IMR-90 (cell line): ENCODE data around the gene ALOX15. TPM values are rescaled to one million over a fixed set of nuclear protein-coding genes. Genes with fewer than 3 reads are reported as not detected.
"Not testable (repeated sequence)": the region's sequence is repeated elsewhere in the genome, so short reads cannot be mapped to it uniquely, and the experiment has no call there.

Experiments
- ATAC-seq: fragments of 200-7000 bp; cut with Tn5 transposase; 2 replicates; pipeline ENCODE4 v1.9.1; 2020; ENCODE audit warnings: low read depth, mild to moderate bottlenecking, moderate library complexity
- BruUV-seq: library from RNA; stranded (reverse); fragments of 400-500 nt; replicated peaks from 2 replicates; lab custom pipeline; 2021; lab: Mats Ljungman, UMichigan
- CTCF ChIA-PET: fragments of 300-600 bp; formaldehyde crosslinking; extraction: SDS; loops from one replicate; lab custom pipeline; 2021; ENCODE audit warnings: antibody characterized with exemption; lab: Yijun Ruan, JAX
- POLR2A ChIA-PET: fragments of 300-600 bp; sonication (Branson Sonifier 250); formaldehyde crosslinking; loops from one replicate; lab custom pipeline; 2022; ENCODE audit warnings: antibody characterized with exemption; ENCODE audit not compliant: unreplicated experiment; lab: Charles Lee
- DNase-seq: peaks from one replicate; pipeline ENCODE4 v3.0.0; 2013
- H2AFZ ChIP-seq: replicated peaks from 2 replicates; pipeline ENCODE3; 2013; ENCODE audit warnings: low read length, mild to moderate bottlenecking; ENCODE audit not compliant: poor library complexity
- H2AK5ac ChIP-seq: 2 replicates; pipeline ENCODE4 v1.6.1; 2013; ENCODE audit warnings: low read depth, low read length, inconsistent platforms
- H2AK9ac ChIP-seq: replicated peaks from 2 replicates; pipeline ENCODE3; 2013; ENCODE audit warnings: mild to moderate bottlenecking, low read depth, low read length, moderate library complexity; ENCODE audit not compliant: poor library complexity
- H2BK120ac ChIP-seq: 2 replicates; pipeline ENCODE4 v1.6.1; 2013; ENCODE audit warnings: low read depth, low read length, inconsistent platforms
- H2BK15ac ChIP-seq: 3 replicates; pipeline ENCODE4 v1.6.1; 2013; ENCODE audit warnings: low read depth, low read length, inconsistent platforms
- H2BK20ac ChIP-seq: 2 replicates; pipeline ENCODE4 v1.6.1; 2013; ENCODE audit warnings: low read depth, mild to moderate bottlenecking, inconsistent platforms, low read length, moderate library complexity
- H2BK5ac ChIP-seq: 2 replicates; pipeline ENCODE4 v1.6.1; 2013; ENCODE audit warnings: mild to moderate bottlenecking, low read depth, low read length, inconsistent platforms; ENCODE audit not compliant: poor library complexity, severe bottlenecking
- H3K14ac ChIP-seq: replicated peaks from 2 replicates; pipeline ENCODE4 v1.6.1; 2013; ENCODE audit warnings: low read depth, low read length, inconsistent platforms
- H3K18ac ChIP-seq: 2 replicates; pipeline ENCODE4 v1.6.1; 2013; ENCODE audit warnings: low read depth, low read length, control low read depth
- H3K23ac ChIP-seq: 2 replicates; pipeline ENCODE4 v1.6.1; 2013; ENCODE audit warnings: low read depth, low read length, inconsistent platforms
- H3K27ac ChIP-seq: 2 replicates; pipeline ENCODE4 v1.5.1; 2013; ENCODE audit warnings: mild to moderate bottlenecking, control low read depth, low read length; ENCODE audit not compliant: insufficient read depth
- H3K27me3 ChIP-seq: 2 replicates; pipeline ENCODE4 v1.6.1; 2013; ENCODE audit warnings: low read length; ENCODE audit not compliant: control insufficient read depth, insufficient read depth
- H3K36me3 ChIP-seq: 2 replicates; pipeline ENCODE4 v1.6.1; 2013; ENCODE audit warnings: low read length, mixed read lengths; ENCODE audit not compliant: control insufficient read depth, insufficient read depth
- H3K4ac ChIP-seq: 2 replicates; pipeline ENCODE4 v1.6.1; 2013; ENCODE audit warnings: low read depth, low read length, inconsistent platforms
- H3K4me1 ChIP-seq: 2 replicates; pipeline ENCODE4 v1.6.1; 2013; ENCODE audit warnings: low read length, mixed read lengths; ENCODE audit not compliant: control insufficient read depth, insufficient read depth
- H3K4me2 ChIP-seq: 2 replicates; pipeline ENCODE4 v1.6.1; 2013; ENCODE audit warnings: low read depth, mild to moderate bottlenecking, control low read depth, low read length, moderate library complexity
- H3K4me3 ChIP-seq: 2 replicates; pipeline ENCODE4 v1.5.1; 2013; ENCODE audit warnings: low read depth, mild to moderate bottlenecking, control low read depth, low read length, moderate library complexity; ENCODE audit not compliant: insufficient read depth
- H3K56ac ChIP-seq: 2 replicates; pipeline ENCODE4 v1.6.1; 2013; ENCODE audit warnings: low read length, inconsistent platforms; ENCODE audit not compliant: insufficient read depth; ENCODE audit errors: extremely low read depth
- H3K79me1 ChIP-seq, 2 experiments: 2 replicates each; pipeline ENCODE4 v1.6.1; 2013; ENCODE audit warnings: low read length in 2 of 2, inconsistent platforms in 1 of 2, low read depth in 1 of 2
- H3K9ac ChIP-seq: 2 replicates; pipeline ENCODE4 v1.6.1; 2013; ENCODE audit warnings: low read depth, low read length, control low read depth
- H3K9me1 ChIP-seq: 2 replicates; pipeline ENCODE4 v1.6.1; 2013; ENCODE audit warnings: low read length, inconsistent platforms; ENCODE audit not compliant: insufficient read depth
- H3K9me3 ChIP-seq: 2 replicates; pipeline ENCODE4 v1.6.1; 2013; ENCODE audit warnings: low read length; ENCODE audit not compliant: control insufficient read depth, insufficient read depth
- H4K20me1 ChIP-seq: 2 replicates; pipeline ENCODE4 v1.6.1; 2013; ENCODE audit warnings: low read length, inconsistent platforms; ENCODE audit not compliant: insufficient read depth
- H4K5ac ChIP-seq: 2 replicates; pipeline ENCODE4 v1.6.1; 2013; ENCODE audit warnings: mild to moderate bottlenecking, low read depth, low read length, control low read depth
- H4K8ac ChIP-seq, 2 experiments: 2 replicates each; pipeline ENCODE4 v1.6.1; 2013; ENCODE audit warnings: low read depth in 2 of 2, low read length in 2 of 2, control low read depth in 1 of 2, inconsistent platforms in 1 of 2
- H4K91ac ChIP-seq: 2 replicates; pipeline ENCODE4 v1.6.1; 2013; ENCODE audit warnings: low read depth, low read length, inconsistent platforms; ENCODE audit not compliant: insufficient read depth
- RAD21 ChIP-seq: IDR thresholded peaks from 2 replicates; pipeline ENCODE4 v1.6.1; 2012; ENCODE audit warnings: low read length, improper control_type of control experiment
- WGBS, 2 experiments: methylation state at CpG; one replicate each; pipeline versions ENCODE4 v1.1.5 to v1.1.7; 2013; ENCODE audit warnings: missing lambda C conversion rate in 2 of 2; ENCODE audit not compliant: insufficient read length in 1 of 2; ENCODE audit errors: extremely low coverage in 2 of 2; 5-methylcytosine and 5-hydroxymethylcytosine counted together
- dilution Hi-C: fragments of 300-500 bp; cut with HindIII; formaldehyde crosslinking; loops from one replicate; pipeline ENCODE4 v1.14.3; 2018; ENCODE audit warnings: low sequenced_read_pairs; ENCODE audit not compliant: unreplicated experiment
- in situ Hi-C: fragments of 300-500 bp; cut with MboI; formaldehyde crosslinking; loops from 3 replicates; pipeline ENCODE4 v1.14.3; 2019; ENCODE audit warnings: low sequenced_read_pairs, inconsistent platforms, mixed read lengths
- intact Hi-C: fragments of 100-400 bp; cut with micrococcal nuclease; formaldehyde crosslinking; loops from 2 replicates; pipeline ENCODE4 v1.10.0; 2022
- polyA plus RNA-seq, 3 experiments: library from polyadenylated mRNA; depleted of rRNA; stranded (reverse); fragments of >200 nt; gene quantifications; 2 replicates each; pipeline ENCODE4 v1.2.3, GENCODE V29; 2012; ENCODE audit warnings: low replicate concordance in 1 of 3
- total RNA-seq: library from RNA; depleted of rRNA; stranded (reverse); fragments of >200 nt; gene quantifications from 2 replicates; pipeline ENCODE4 v1.2.3, GENCODE V29; 2012

The ALOX15 gene
- total and polyA plus RNA-seq, 2 of the 4 experiments (the other 2 are of a cell fraction): not detected

GRCh38 chr17:4639301-4640059 lies 2.0 kb downstream of the ALOX15 start:
- H3K18ac ChIP-seq, H3K9ac ChIP-seq, H2BK20ac ChIP-seq, H3K4me2 ChIP-seq, H3K36me3 ChIP-seq, H3K23ac ChIP-seq, H2BK120ac ChIP-seq, H3K4me3 ChIP-seq, H4K8ac ChIP-seq, BruUV-seq, H3K79me1 ChIP-seq, H2BK5ac ChIP-seq, H3K9me3 ChIP-seq, H2AFZ ChIP-seq, POLR2A ChIA-PET, dilution Hi-C loops, intact Hi-C loops, H2AK5ac ChIP-seq, H3K27ac ChIP-seq, H4K20me1 ChIP-seq, H3K4ac ChIP-seq, H3K4me1 ChIP-seq, in situ Hi-C loops, H4K91ac ChIP-seq, H4K5ac ChIP-seq, CTCF ChIA-PET, H3K9me1 ChIP-seq, H2BK15ac ChIP-seq, H3K56ac ChIP-seq, H3K14ac ChIP-seq, H2AK9ac ChIP-seq: not testable (repeated sequence)
- TF ChIP-seq RAD21: peak; percentile 14; the same call in 1 of the 2 replicates
- peaks cover 70% of the 10 kb centered on the region for H3K27me3 ChIP-seq
- ATAC-seq (peak; percentile 25; the same call in 1 of the 2 replicates), DNase-seq (peak; percentile 17)
- 17% methylated on average over 6 of the region's 56 CpGs; no CpG with 5 or more reads in 1 of the 2 experiments for WGBS, 2 experiments

DNA sequence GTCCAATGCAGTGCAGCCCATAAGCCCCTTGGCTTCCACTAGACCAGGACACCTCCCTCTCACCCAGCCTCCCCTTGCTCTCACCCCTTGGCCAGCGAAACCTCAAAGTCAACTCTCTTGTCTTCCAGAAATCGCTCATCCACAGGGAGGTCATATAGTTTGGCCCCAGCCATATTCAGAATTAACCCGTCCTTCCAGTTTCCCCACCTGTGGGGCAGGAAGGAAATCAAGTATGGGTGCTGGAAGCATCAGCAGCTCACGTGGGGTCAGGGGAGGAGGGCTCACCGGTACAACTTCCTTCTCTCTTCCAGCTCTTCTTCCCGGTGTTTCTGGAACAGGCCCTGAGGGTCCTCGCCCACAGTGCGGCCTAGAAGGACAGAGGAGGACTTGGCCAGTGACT lies 2.7 kb downstream of the ALOX15 start:
- H3K4me1 ChIP-seq, ATAC-seq, in situ Hi-C loops, H3K9ac ChIP-seq, H3K56ac ChIP-seq, H2AFZ ChIP-seq, H3K23ac ChIP-seq, H3K27ac ChIP-seq, H3K14ac ChIP-seq, H2BK5ac ChIP-seq, H3K4me2 ChIP-seq, H4K91ac ChIP-seq, H2BK120ac ChIP-seq, DNase-seq, CTCF ChIA-PET, H2BK15ac ChIP-seq, BruUV-seq, H3K9me3 ChIP-seq, H3K79me1 ChIP-seq, intact Hi-C loops, H2AK9ac ChIP-seq, POLR2A ChIA-PET, H2BK20ac ChIP-seq, H4K8ac ChIP-seq, H3K9me1 ChIP-seq, H3K36me3 ChIP-seq, H4K20me1 ChIP-seq, H3K18ac ChIP-seq, H2AK5ac ChIP-seq, H3K4ac ChIP-seq, dilution Hi-C loops, H4K5ac ChIP-seq, H3K4me3 ChIP-seq: not testable (repeated sequence)
- H3K27me3 ChIP-seq: peaks cover 65% of the 10 kb centered on the region
- no CpG with 5 or more reads among the region's 8 CpGs for WGBS, 2 experiments
